Thyroid gland (tissue), 4 donors: Measurements from ENCODE around the gene CDC34. TPM values are rescaled to one million over a fixed set of nuclear protein-coding genes. Genes with fewer than 3 reads are reported as not detected.

Experiments used
- DNase-seq, 2 donors: peaks; one replicate each; pipeline ENCODE4 v3.0.0-alpha.2; 2019
- H3K27ac ChIP-seq, 3 donors: fragments of 200-600 bp; sonication (generic); 1 replicate in 2 of 3; 2 replicates in 1 of 3; pipeline ENCODE4 v1.5.1; 2016 to 2019; ENCODE audit warnings: mild to moderate bottlenecking in 1 of 3, moderate library complexity in 1 of 3
- H3K27me3 ChIP-seq: fragments of 200-600 bp; sonication (generic); one replicate; pipeline ENCODE4 v1.5.1; 2019
- H3K36me3 ChIP-seq, 2 donors: fragments of 200-600 bp; sonication (generic); one replicate each; pipeline ENCODE4 v1.5.1; 2016 to 2019
- H3K4me1 ChIP-seq, 2 donors: fragments of 200-600 bp; sonication (generic); one replicate each; pipeline ENCODE4 v1.5.1; 2017 to 2019
- H3K4me3 ChIP-seq, 3 donors: fragments of 200-600 bp; sonication (generic); replicated peaks in 1 of 3; 1 replicate in 2 of 3; 2 replicates in 1 of 3; pipeline ENCODE4 v1.5.1; 2016; ENCODE audit warnings: mild to moderate bottlenecking in 1 of 3
- H3K9me3 ChIP-seq: fragments of 200-600 bp; sonication (generic); one replicate; pipeline ENCODE4 v1.5.1; 2017
- CTCF ChIP-seq, 6 experiments: fragments of 200-600 bp in 3 of 6; fragments of 450-650 bp in 3 of 6; sonication (generic) in 3 of 6; IDR thresholded peaks; one replicate each; pipeline ENCODE4 v1.5.1; 2016 to 2019; ENCODE audit warnings: antibody characterized with exemption in 6 of 6, mild to moderate bottlenecking in 2 of 6, inconsistent platforms in 1 of 6, moderate library complexity in 1 of 6
- POLR2A ChIP-seq, 2 donors: fragments of 450-650 bp; IDR thresholded peaks; one replicate each; pipeline ENCODE4 v1.6.1; 2017; ENCODE audit warnings: antibody characterized with exemption in 2 of 2, mild to moderate bottlenecking in 2 of 2, moderate library complexity in 1 of 2
- WGBS, 2 donors: methylation state at CpG; one replicate each; pipeline ENCODE4 v1.1.5; 2017; 5-methylcytosine and 5-hydroxymethylcytosine counted together
- intact Hi-C: fragments of 100-400 bp; cut with DNase I; formaldehyde crosslinking; loops from one replicate; pipeline ENCODE4 v1.15.1; 2023
- total RNA-seq, 4 donors: library from RNA; depleted of rRNA; stranded (reverse); fragments of >200 nt; gene quantifications; one replicate each; pipeline ENCODE4 v1.2.3, GENCODE V29; 2016

CDC34 gene
- total RNA-seq, 4 donors from 2014 or later, result 44.8 to 64.7 (median 48.2) TPM

DNA sequence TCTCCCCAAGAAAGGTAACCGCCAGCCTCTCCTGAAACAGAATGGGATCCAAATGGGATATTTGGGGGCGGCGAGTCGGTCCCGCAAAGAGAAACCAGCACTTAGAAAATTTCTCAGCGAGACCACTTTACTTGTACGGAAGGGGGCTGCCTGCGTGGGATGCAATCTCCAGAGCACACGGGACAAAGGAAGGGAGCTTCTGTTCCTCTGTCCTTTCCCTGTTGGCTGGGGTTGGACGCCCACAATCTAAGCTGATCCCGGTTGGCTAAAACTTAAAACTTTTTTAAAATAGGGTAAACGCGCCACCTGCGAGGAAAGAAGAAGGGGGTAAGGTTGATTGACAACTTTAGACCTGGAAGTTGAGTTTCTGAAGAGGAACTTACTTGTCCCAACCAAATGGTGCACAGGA lies 40.0 kb downstream of the CDC34 start:
- no peaks in the 10 kb centered on the region for H3K9me3 ChIP-seq
- intact Hi-C loops, result no loop called here
- H3K4me3 ChIP-seq, result peak overlapping the region; percentile 12 to 26 (median 16)
- 1 to 3% methylated on average over 11 to 14 of the region's 14 CpGs for WGBS, 2 donors
- peaks cover 32 to 41% of the 10 kb centered on the region in 2 donors for H3K4me1 ChIP-seq
- TF ChIP-seq POLR2A (IDR thresholded peaks at IDR 0.05) (no peak), CTCF (IDR thresholded peaks at IDR 0.05) (no peak)
- peak overlapping the region; percentile 54 to 76 (median 65) for H3K27ac ChIP-seq
- DNase-seq, result peak; percentile 13 to 32
- no peaks in the 10 kb centered on the region for H3K36me3 ChIP-seq
- H3K27me3 ChIP-seq, result no peaks in the 10 kb centered on the region

GRCh38 chr19:572140-572742 lies 40.7 kb downstream of the CDC34 start, which contains the start of gene BSG:
Gene BSG (plus strand): TSS chr19:572596. CDS start chr19:572635, 39 bp downstream.
- 0 to 1% methylated on average over 13 to 30 of the region's 79 CpGs for WGBS, 2 donors
- H3K27me3 ChIP-seq, result no peaks in the 10 kb centered on the region
- peak within 1 kb of the TSS; percentile 72 to 88 (median 76) for H3K27ac ChIP-seq
- TF ChIP-seq CTCF (IDR thresholded peaks at IDR 0.05) (no peak), POLR2A (IDR thresholded peaks at IDR 0.05) (peak; percentile 88 to 99)
- DNase-seq, result peak; percentile 99
- intact Hi-C loops, result no loop called here
- no peaks in the 10 kb centered on the region for H3K9me3 ChIP-seq
- H3K4me3 ChIP-seq, result peak within 1 kb of the TSS; percentile 81 to 97 (median 91)
- no peaks in the 10 kb centered on the region for H3K36me3 ChIP-seq
- H3K4me1 ChIP-seq, result peaks cover 32 to 42% of the 10 kb centered on the region in 2 donors

DNA sequence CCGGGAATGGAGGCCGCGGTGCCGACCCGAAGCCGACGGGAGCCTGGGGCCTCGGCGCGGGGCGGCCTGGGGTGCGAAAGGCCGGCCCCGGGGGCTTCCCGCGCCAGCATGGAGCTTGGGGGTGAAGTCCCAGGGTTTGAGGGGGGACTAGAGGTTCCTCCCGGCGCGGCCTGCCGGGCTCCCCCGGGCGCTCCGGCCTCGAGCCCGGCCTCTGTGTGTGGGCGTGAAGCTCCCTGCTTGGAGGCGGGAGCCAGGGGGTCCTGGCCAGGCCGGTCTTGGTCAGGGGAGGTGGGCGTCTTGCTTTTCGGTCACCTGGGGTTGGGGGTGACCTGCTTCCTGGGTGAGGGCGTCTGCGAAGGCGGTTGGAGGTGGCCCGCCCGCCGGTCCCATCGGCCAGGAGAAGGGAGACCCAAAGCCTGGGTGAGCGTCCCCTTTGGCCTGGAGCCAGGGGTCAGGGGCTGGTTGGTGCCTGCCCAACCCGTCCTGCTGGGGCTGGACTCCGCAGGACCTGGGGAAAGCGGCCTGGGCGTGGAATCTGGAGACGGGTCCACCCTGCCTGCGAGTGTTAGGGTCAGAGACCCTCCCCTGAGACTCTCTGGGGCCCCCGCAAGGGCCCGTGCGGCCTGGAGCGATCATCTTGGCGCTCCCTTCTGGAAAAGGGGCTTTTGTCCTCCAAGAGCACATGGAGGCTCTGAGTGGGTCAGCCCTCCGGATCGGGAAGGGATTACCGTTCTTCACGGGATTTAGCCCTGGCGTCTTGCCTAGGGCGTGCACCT lies 41.4 kb downstream of the CDC34 start:
- 1% methylated on average over 29 of the region's 55 CpGs; no CpG with 5 or more reads in 1 of the 2 donors for WGBS, 2 donors
- peak; percentile 69 to 73 for DNase-seq
- peak overlapping the region; percentile 72 to 88 (median 76) for H3K27ac ChIP-seq
- H3K4me3 ChIP-seq, result peak overlapping the region; percentile 81 to 97 (median 91)
- H3K36me3 ChIP-seq, result peaks cover 0 to 6% of the 10 kb centered on the region in 2 donors
- no peaks in the 10 kb centered on the region for H3K27me3 ChIP-seq
- H3K9me3 ChIP-seq, result no peaks in the 10 kb centered on the region
- TF ChIP-seq POLR2A (IDR thresholded peaks at IDR 0.05) (no peak), CTCF (IDR thresholded peaks at IDR 0.05) (no peak)
- intact Hi-C loops, result no loop called here
- H3K4me1 ChIP-seq, result peaks cover 32 to 42% of the 10 kb centered on the region in 2 donors

GRCh38 chr19:573519-573825 lies 41.9 kb downstream of the CDC34 start:
- H3K36me3 ChIP-seq, result peaks cover 0 to 9% of the 10 kb centered on the region in 2 donors
- DNase-seq, result no peak
- WGBS, 2 donors, result 8 to 9% methylated on average over 10 to 15 of the region's 15 CpGs
- peak overlapping the region in 2 of 3 donors; percentile 72 to 88 for H3K27ac ChIP-seq
- no peak for TF ChIP-seq CTCF (IDR thresholded peaks at IDR 0.05)
- TF ChIP-seq POLR2A (IDR thresholded peaks at IDR 0.05), result no peak
- H3K9me3 ChIP-seq, result no peaks in the 10 kb centered on the region
- peaks cover 32 to 42% of the 10 kb centered on the region in 2 donors for H3K4me1 ChIP-seq
- peak overlapping the region; percentile 81 to 97 (median 91) for H3K4me3 ChIP-seq
- no peaks in the 10 kb centered on the region for H3K27me3 ChIP-seq
- intact Hi-C loops, result no loop called here
